Endothelial cell of umbilical vein (primary cell): ENCODE results near the gene CPED1. TPM values are rescaled to one million over a fixed set of nuclear protein-coding genes. Genes with fewer than 3 reads are reported as not detected.

ENCODE experiments used
- BruUV-seq: library from RNA; stranded (reverse); fragments of 400-500 nt; replicated peaks from 2 replicates; lab custom pipeline; 2021; lab: Mats Ljungman, UMichigan
- CTCF ChIA-PET: fragments of 300-600, 350-600 bp; sonication (Branson Sonifier 250); formaldehyde crosslinking; loops from one replicate; lab custom pipeline; 2021; ENCODE audit warnings: antibody characterized with exemption, inconsistent platforms; lab: Charles Lee
- POLR2A ChIA-PET: fragments of 300-600, 350-600 bp; sonication (Branson Sonifier 250); formaldehyde crosslinking; loops from one replicate; lab custom pipeline; 2021; ENCODE audit warnings: antibody characterized with exemption, inconsistent platforms; lab: Charles Lee
- DNase-seq: peaks from one replicate; pipeline ENCODE4 v3.0.0-alpha.2; 2011; ENCODE audit warnings: low read depth, low spot score
- FAIRE-seq: peaks from 2 replicates; lab custom pipeline; 2011; peaks lifted over from hg19 to GRCh38; lab: Jason Lieb, UNC
- H2AFZ ChIP-seq: 2 replicates; pipeline ENCODE4 v1.6.0; 2012; ENCODE audit warnings: low read depth, low read length, control low read depth, inconsistent platforms
- H3K27ac ChIP-seq: 2 replicates; pipeline ENCODE4 v1.5.1; 2011; ENCODE audit warnings: low read depth, mild to moderate bottlenecking, control low read depth, low read length, moderate library complexity; ENCODE audit not compliant: insufficient read depth
- H3K27me3 ChIP-seq, 2 experiments: 2 replicates each; pipeline versions ENCODE4 v1.6.0 to v1.6.1; 2011; ENCODE audit warnings: low read length in 2 of 2, mixed read lengths in 1 of 2; ENCODE audit not compliant: control insufficient read depth in 2 of 2, insufficient read depth in 2 of 2
- H3K36me3 ChIP-seq, 2 experiments: 2 replicates in 1 of 2; 3 replicates in 1 of 2; pipeline ENCODE4 v1.5.1; 2011; ENCODE audit warnings: low read length in 2 of 2, mild to moderate bottlenecking in 1 of 2, moderate library complexity in 1 of 2; ENCODE audit not compliant: control insufficient read depth in 2 of 2, insufficient read depth in 2 of 2; ENCODE audit errors: extremely low read depth in 1 of 2
- H3K4me1 ChIP-seq: 3 replicates; pipeline ENCODE4 v1.5.1; 2011; ENCODE audit warnings: mild to moderate bottlenecking, low read length; ENCODE audit not compliant: control insufficient read depth, insufficient read depth; ENCODE audit errors: extremely low read depth
- H3K4me2 ChIP-seq: 2 replicates; pipeline ENCODE4 v1.6.1; 2011; ENCODE audit warnings: low read length, control low read depth, mixed read lengths; ENCODE audit not compliant: insufficient read depth
- H3K4me3 ChIP-seq, 3 experiments: fragments of 200-600 bp in 1 of 3; sonication (generic), shearing (Covaris generic) in 1 of 3; replicated peaks in 1 of 3; 2 replicates each; pipeline ENCODE4 v1.5.1; 2011 to 2016; ENCODE audit warnings: control low read depth in 3 of 3, low read length in 3 of 3, mild to moderate bottlenecking in 2 of 3, inconsistent platforms in 1 of 3, low read depth in 1 of 3, moderate library complexity in 1 of 3; ENCODE audit not compliant: insufficient read depth in 1 of 3
- H3K79me2 ChIP-seq: 2 replicates; pipeline ENCODE4 v1.6.0; 2012; ENCODE audit warnings: low read length, inconsistent platforms; ENCODE audit not compliant: control insufficient read depth, insufficient read depth
- H3K9ac ChIP-seq: replicated peaks from 2 replicates; pipeline ENCODE3; 2011; ENCODE audit warnings: low read length, control low read depth; ENCODE audit not compliant: insufficient read depth; ENCODE audit errors: extremely low read depth
- H3K9me1 ChIP-seq: replicated peaks from 3 replicates; pipeline ENCODE4 v1.6.0; 2011; ENCODE audit warnings: mild to moderate bottlenecking, low read length; ENCODE audit not compliant: control insufficient read depth, insufficient read depth; ENCODE audit errors: extremely low read depth
- H3K9me3 ChIP-seq: replicated peaks from 2 replicates; pipeline ENCODE4 v1.5.1; 2012; ENCODE audit warnings: low read length, inconsistent platforms; ENCODE audit not compliant: control insufficient read depth, insufficient read depth
- H4K20me1 ChIP-seq: replicated peaks from 2 replicates; pipeline ENCODE3; 2011; ENCODE audit warnings: mild to moderate bottlenecking, low read length; ENCODE audit not compliant: control insufficient read depth, insufficient read depth; ENCODE audit errors: extremely low read depth
- CTCF ChIP-seq, 2 donors: IDR thresholded peaks; 1 replicate in 1 of 2; 2 replicates in 1 of 2; pipeline ENCODE4 v1.5.1; 2011; ENCODE audit warnings: low read length in 2 of 2, mild to moderate bottlenecking in 2 of 2, moderate library complexity in 2 of 2, control low read depth in 1 of 2, inconsistent platforms in 1 of 2, low read depth in 1 of 2; ENCODE audit not compliant: insufficient read depth in 1 of 2; ENCODE audit errors: extremely low read depth in 1 of 2
- EZH2 ChIP-seq: IDR thresholded peaks from 2 replicates; pipeline ENCODE4 v1.6.1; 2012; ENCODE audit warnings: borderline replicate concordance, low read depth, mild to moderate bottlenecking, moderate library complexity, low read length, inconsistent platforms; ENCODE audit not compliant: severe bottlenecking
- FOS ChIP-seq: IDR thresholded peaks from 2 replicates; pipeline ENCODE4 v1.6.1; 2011; ENCODE audit warnings: mild to moderate bottlenecking, low read length, moderate library complexity, borderline replicate concordance; ENCODE audit not compliant: insufficient read depth
- GATA2 ChIP-seq: IDR thresholded peaks from 2 replicates; pipeline ENCODE4 v1.7.0; 2011; ENCODE audit warnings: low read depth, mild to moderate bottlenecking, moderate library complexity, mixed read lengths, low read length; ENCODE audit not compliant: insufficient read length, insufficient read depth
- JUN ChIP-seq: IDR thresholded peaks from 2 replicates; pipeline ENCODE4 v1.6.1; 2011; ENCODE audit warnings: borderline replicate concordance, low read depth; ENCODE audit not compliant: insufficient read length, insufficient read depth
- MAX ChIP-seq: IDR thresholded peaks from 2 replicates; pipeline ENCODE4 v1.6.1; 2011; ENCODE audit not compliant: insufficient read depth, insufficient read length
- MYC ChIP-seq: IDR thresholded peaks from one replicate; pipeline ENCODE4 v1.6.1; 2011; ENCODE audit warnings: mild to moderate bottlenecking, low read depth, low read length
- POLR2A ChIP-seq: IDR thresholded peaks from 2 replicates; pipeline ENCODE4 v1.6.1; 2012; ENCODE audit warnings: low read depth, mild to moderate bottlenecking, control low read depth, low read length
- POLR2AphosphoS5 ChIP-seq: IDR thresholded peaks from 2 replicates; pipeline ENCODE4 v1.6.1; 2012; ENCODE audit warnings: low read depth, mild to moderate bottlenecking, control low read depth, low read length, moderate library complexity; ENCODE audit not compliant: insufficient read depth
- dilution Hi-C: fragments of 300-500 bp; cut with MboI; formaldehyde crosslinking; loops from one replicate; pipeline ENCODE4 v1.15.0; 2019; ENCODE audit warnings: low sequenced_read_pairs; ENCODE audit not compliant: extremely low pct_ligation_motif_present
- intact Hi-C: fragments of 100-400 bp; cut with micrococcal nuclease; formaldehyde crosslinking; loops from one replicate; pipeline ENCODE4 v1.10.0; 2022
- polyA plus RNA-seq, 4 experiments: library from polyadenylated mRNA; depleted of rRNA in 3 of 4; stranded (reverse) in 3 of 4; unstranded in 1 of 4; fragments of >200 nt; gene quantifications; 2 replicates each; pipeline versions ENCODE4 v1.2.1 to v1.2.3, GENCODE V29; 2011 to 2012; ENCODE audit warnings: missing spikeins in 1 of 4
- total RNA-seq: library from RNA; stranded (reverse); gene quantifications from 2 replicates; pipeline ENCODE4 v1.2.3, GENCODE V29; 2021

Gene CPED1
- total and polyA plus RNA-seq, 2 donors (not counting 3 experiments of a cell fraction or from before 2014, with no cell fraction given) = 0.22 to 3.0 TPM

GRCh38 chr7:121187676-121188075 lies 199.2 kb downstream of the CPED1 start:
- ChIA-PET CTCF (no interaction called here), POLR2A (no interaction called here)
- no peaks in the 10 kb centered on the region for H3K79me2 ChIP-seq
- no peaks in the 10 kb centered on the region for H3K4me1 ChIP-seq
- no TSS peak for BruUV-seq
- no peak overlapping the region for H3K4me2 ChIP-seq
- H3K36me3 ChIP-seq = no peaks in the 10 kb centered on the region
- no peak overlapping the region for H3K27ac ChIP-seq
- no peaks in the 10 kb centered on the region for H3K9me1 ChIP-seq
- no peak overlapping the region for H2AFZ ChIP-seq
- H3K9me3 ChIP-seq = no peaks in the 10 kb centered on the region
- no peak for FAIRE-seq
- dilution Hi-C loops (no loop called here), intact Hi-C loops (no loop called here)
- H3K27me3 ChIP-seq = peaks cover 0 to 2% of the 10 kb centered on the region in 2 experiments
- H3K4me3 ChIP-seq = no peak overlapping the region
- H4K20me1 ChIP-seq = no peaks in the 10 kb centered on the region
- DNase-seq = no peak
- H3K9ac ChIP-seq = no peak overlapping the region
- TF ChIP-seq POLR2A (no peak), CTCF (IDR thresholded peaks at IDR 0.05; ENCODE audit: extremely low read depth in 1 of 2, insufficient read depth in 1 of 2, low read depth in 1 of 2, low read length in 2 of 2) (no peak), GATA2 (no peak), POLR2AphosphoS5 (no peak), FOS (no peak), MAX (no peak), EZH2 (no peak), MYC (no peak), JUN (no peak)
